Erythroblast (primary cell): ENCODE data around the gene KLHDC3.

ENCODE experiments used
- GATA1 ChIP-seq: IDR thresholded peaks from 2 replicates; pipeline ENCODE4 v1.6.1; 2011; ENCODE audit warnings: low read depth, mild to moderate bottlenecking, control low read depth, low read length, moderate library complexity
- POLR2A ChIP-seq: IDR thresholded peaks from 2 replicates; pipeline ENCODE4 v1.6.1; 2011; ENCODE audit warnings: mild to moderate bottlenecking, low read length

DNA sequence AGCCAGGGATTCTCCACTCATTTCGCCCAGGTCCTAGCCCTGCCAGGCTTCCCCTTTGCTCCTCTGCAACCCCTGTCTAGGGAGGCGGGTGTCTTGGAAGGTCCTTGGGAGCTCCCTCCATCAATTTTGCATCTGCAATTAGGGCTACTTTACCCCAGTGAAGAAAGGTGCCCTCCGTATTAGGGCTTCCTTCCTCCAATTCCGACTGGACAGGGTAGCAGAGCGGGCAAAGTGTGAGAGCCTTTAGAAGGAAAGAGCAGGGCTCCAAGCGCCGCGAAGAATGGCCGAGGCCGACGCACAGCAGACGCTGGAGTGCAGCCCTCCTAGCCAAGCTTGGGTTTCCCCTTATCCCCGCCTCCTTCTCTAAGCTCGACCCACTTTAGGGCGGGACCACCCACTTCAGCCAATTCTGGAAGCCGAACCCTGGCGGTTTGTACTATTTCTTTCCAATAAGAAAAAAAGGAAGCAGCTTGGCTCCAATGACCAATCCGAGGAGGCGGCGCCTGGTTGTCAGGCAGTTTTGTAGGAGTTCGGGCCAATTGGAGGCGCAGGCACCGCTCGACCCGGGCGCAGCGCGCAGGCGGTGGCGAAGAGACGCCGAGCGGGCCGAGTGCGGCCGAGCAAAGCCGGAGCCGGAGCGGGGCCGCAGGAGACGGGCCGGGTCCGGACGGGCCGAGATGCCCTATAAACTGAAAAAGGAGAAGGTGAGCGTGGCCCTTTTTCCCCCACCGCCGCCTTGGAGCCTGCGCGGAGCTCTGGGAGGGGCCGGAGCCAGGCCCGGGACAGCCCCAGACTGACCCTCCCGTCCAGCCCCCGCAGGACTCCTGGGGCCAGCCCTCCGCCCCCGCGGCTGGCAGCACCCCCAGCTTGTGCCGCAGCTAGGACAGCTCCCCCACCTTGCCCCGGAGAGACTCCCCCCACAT is 29.8 kb upstream of the KLHDC3 start, which contains the start of gene PPP2R5D:
- TF ChIP-seq POLR2A (peak; percentile 90), GATA1 (no peak)
